ENCODE measurements around the gene PRDX1. TPM values are rescaled to one million over a fixed set of nuclear protein-coding genes. Genes with fewer than 3 reads are reported as not detected.

The PRDX1 gene
- total and polyA plus RNA-seq, 11 donors, result 249 to 671 (median 320) TPM

DNA sequence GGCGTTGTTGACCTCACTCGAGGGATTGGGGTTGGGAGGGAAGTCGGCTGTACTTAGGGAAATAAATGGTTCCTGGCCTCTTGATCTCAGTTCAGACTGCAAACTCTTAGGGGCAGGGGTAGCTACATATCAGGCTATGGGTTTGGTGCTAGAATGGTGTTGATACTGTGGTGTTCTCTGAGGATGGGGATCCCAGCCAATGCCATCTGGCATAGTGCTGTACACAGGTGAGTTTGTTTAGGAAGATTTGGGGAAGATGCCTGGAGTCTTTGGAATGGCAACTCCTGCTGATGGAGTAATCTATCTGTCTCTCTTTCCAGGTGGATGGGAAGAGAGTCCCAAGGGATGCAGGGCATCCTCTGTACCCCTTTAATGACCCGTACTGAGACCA, 47.9 kb upstream of the PRDX1 start:
- Histone ChIP-seq H3K9me3 (no peaks in the 10 kb centered on the region), H3K27me3 (no peaks in the 10 kb centered on the region), H3K4me3 (no peak overlapping the region), H3K36me3 (peaks cover 0 to 58% (median 38%) of the 10 kb centered on the region in 9 donors), H3K27ac (no peak overlapping the region), H3K4me1 (peaks cover 0 to 12% (median 8%) of the 10 kb centered on the region in 12 donors)
- intact Hi-C loops (cut with DNase I), result loop anchor here in 5 of 10 donors (2.0 to 5.0 kb wide), 7 partner anchors 49 to 212 kb away; partner anchors contain the start of gene PRDX1 (in 1 of the 5)
- DNase-seq (no peak), ATAC-seq (no peak)
- no peak for TF ChIP-seq POLR2A (IDR thresholded peaks at IDR 0.05)
- TF ChIP-seq, protein P1, sequence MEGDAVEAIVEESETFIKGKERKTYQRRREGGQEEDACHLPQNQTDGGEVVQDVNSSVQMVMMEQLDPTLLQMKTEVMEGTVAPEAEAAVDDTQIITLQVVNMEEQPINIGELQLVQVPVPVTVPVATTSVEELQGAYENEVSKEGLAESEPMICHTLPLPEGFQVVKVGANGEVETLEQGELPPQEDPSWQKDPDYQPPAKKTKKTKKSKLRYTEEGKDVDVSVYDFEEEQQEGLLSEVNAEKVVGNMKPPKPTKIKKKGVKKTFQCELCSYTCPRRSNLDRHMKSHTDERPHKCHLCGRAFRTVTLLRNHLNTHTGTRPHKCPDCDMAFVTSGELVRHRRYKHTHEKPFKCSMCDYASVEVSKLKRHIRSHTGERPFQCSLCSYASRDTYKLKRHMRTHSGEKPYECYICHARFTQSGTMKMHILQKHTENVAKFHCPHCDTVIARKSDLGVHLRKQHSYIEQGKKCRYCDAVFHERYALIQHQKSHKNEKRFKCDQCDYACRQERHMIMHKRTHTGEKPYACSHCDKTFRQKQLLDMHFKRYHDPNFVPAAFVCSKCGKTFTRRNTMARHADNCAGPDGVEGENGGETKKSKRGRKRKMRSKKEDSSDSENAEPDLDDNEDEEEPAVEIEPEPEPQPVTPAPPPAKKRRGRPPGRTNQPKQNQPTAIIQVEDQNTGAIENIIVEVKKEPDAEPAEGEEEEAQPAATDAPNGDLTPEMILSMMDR (IDR thresholded peaks at IDR 0.05), result no peak
- 57 to 66% (median 61%) methylated on average over 4 of the region's 4 CpGs for WGBS, 4 donors

DNA sequence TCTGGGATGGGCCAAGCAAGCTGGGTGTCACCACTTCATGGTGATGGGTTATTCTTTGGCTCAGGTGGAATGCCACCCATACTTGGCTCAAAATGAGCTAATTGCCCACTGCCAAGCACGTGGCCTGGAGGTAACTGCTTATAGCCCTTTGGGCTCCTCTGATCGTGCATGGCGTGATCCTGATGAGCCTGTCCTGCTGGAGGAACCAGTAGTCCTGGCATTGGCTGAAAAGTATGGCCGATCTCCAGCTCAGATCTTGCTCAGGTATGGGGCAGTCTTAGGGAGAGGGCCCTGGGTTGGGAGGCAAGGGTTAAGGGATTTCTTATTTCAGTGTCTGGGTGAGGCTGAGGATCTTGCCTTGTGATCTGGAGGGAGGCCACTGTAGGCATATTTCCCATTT, 46.7 kb upstream of the PRDX1 start:
- Histone ChIP-seq H3K9me3 (no peaks in the 10 kb centered on the region), H3K27me3 (no peaks in the 10 kb centered on the region), H3K4me3 (no peak overlapping the region), H3K36me3 (peaks cover 0 to 70% (median 41%) of the 10 kb centered on the region in 9 donors), H3K4me1 (peaks cover 0 to 12% (median 8%) of the 10 kb centered on the region in 12 donors), H3K27ac (no peak overlapping the region)
- intact Hi-C loops (cut with DNase I), result loop anchor here in 5 of 10 donors (2.0 to 5.0 kb wide), 7 partner anchors 48 to 211 kb away; partner anchors contain the start of gene PRDX1 (in 1 of the 5)
- TF ChIP-seq, protein P1 (IDR thresholded peaks at IDR 0.05), result no peak
- WGBS, 4 donors, result 29 to 87% (median 73%) methylated on average over 1 to 4 of the region's 4 CpGs
- ATAC-seq, result no peak
- no peak for DNase-seq

DNA sequence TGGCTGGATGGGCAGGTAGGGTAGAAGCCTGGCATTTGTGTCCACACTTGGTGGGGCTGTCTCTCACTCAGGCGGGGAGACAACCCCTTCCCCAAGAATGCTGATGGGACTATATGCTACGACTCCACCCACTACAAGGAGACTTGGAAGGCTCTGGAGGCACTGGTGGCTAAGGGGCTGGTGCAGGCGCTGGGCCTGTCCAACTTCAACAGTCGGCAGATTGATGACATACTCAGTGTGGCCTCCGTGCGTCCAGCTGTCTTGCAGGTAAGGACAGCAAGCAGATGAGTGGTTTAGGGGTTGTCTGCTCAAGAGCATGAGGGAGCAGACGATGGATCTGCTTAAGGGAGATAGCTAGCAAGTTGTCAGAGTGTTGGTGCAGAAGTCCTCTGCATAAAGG, 46.2 kb upstream of the PRDX1 start:
- peaks cover 0 to 75% (median 47%) of the 10 kb centered on the region in 9 donors for H3K36me3 ChIP-seq
- peaks cover 0 to 12% (median 8%) of the 10 kb centered on the region in 12 donors for H3K4me1 ChIP-seq
- intact Hi-C loops (cut with DNase I), result loop anchor here in 5 of 10 donors (2.0 to 5.0 kb wide), 7 partner anchors 47 to 211 kb away; partner anchors contain the start of gene PRDX1 (in 1 of the 5)
- ATAC-seq, result no peak
- no peak overlapping the region for H3K4me3 ChIP-seq
- no peaks in the 10 kb centered on the region for H3K27me3 ChIP-seq
- TF ChIP-seq, protein P1 (IDR thresholded peaks at IDR 0.05), result no peak
- TF ChIP-seq POLR2A (IDR thresholded peaks at IDR 0.05), result no peak
- DNase-seq, result no peak
- H3K27ac ChIP-seq, result no peak overlapping the region
- 88 to 94% (median 91%) methylated on average over 7 of the region's 7 CpGs for WGBS, 4 donors
- no peaks in the 10 kb centered on the region for H3K9me3 ChIP-seq

GRCh38 chr1:45566722-45567121, 45.0 kb upstream of the PRDX1 start:
- 12 to 15% (median 15%) methylated on average over 5 of the region's 5 CpGs for WGBS, 4 donors
- peak; percentile 62 to 73 (median 70) for DNase-seq
- Histone ChIP-seq H3K4me3 (no peak overlapping the region), H3K27ac (peak overlapping the region in 2 of 12 donors; percentile 6 to 29), H3K4me1 (peaks cover 0 to 12% (median 8%) of the 10 kb centered on the region in 12 donors), H3K27me3 (no peaks in the 10 kb centered on the region), H3K9me3 (no peaks in the 10 kb centered on the region), H3K36me3 (peaks cover 0 to 87% (median 56%) of the 10 kb centered on the region in 9 donors)
- ATAC-seq, result peak; percentile 73 to 90 (median 86)
- TF ChIP-seq, protein P1 (IDR thresholded peaks at IDR 0.05), result no peak
- no peak for TF ChIP-seq POLR2A (IDR thresholded peaks at IDR 0.05)
- intact Hi-C loops (cut with DNase I), result loop anchor here in 3 of 10 donors (5.0 kb wide), 4 partner anchors 49 to 209 kb away; no protein-coding TSS in a partner anchor
